Stimulated activated CD4-positive, alpha-beta T cell treated with anti-CD3 and anti-CD28 coated beads, Interleukin-4, amount 100 ng/mL, for 24 hours (primary cell): ENCODE data around the gene NENF.
"Not testable (repeated sequence)": the region's sequence is repeated elsewhere in the genome, so short reads cannot be mapped to it uniquely, and the experiment has no call there.

Experiments used
- DNase-seq: peaks from one replicate; pipeline ENCODE4 v3.0.0-alpha.2; 2020

NENF gene

GRCh38 chr1:212461916-212462660 is 29.4 kb downstream of the NENF start:
- no peak for DNase-seq

GRCh38 chr1:212463565-212464285 is 31.0 kb downstream of the NENF start:
- no peak for DNase-seq

GRCh38 chr1:212465311-212465710 is 32.6 kb downstream of the NENF start:
- no peak for DNase-seq

GRCh38 chr1:212466437-212466836 is 33.7 kb downstream of the NENF start:
- no peak for DNase-seq

GRCh38 chr1:212466898-212467650 is 34.4 kb downstream of the NENF start:
- no peak for DNase-seq

- no peak for DNase-seq
These were observed 35.2 kb downstream of the NENF start for GRCh38 chr1:212467843-212468482.

- DNase-seq, result no peak
These were observed 37.3 kb downstream of the NENF start for GRCh38 chr1:212470059-212470458.

GRCh38 chr1:212471286-212471685 is 38.6 kb downstream of the NENF start:
- DNase-seq, result no peak

- no peak for DNase-seq
These were observed 39.4 kb downstream of the NENF start for GRCh38 chr1:212471891-212472675.

GRCh38 chr1:212473729-212474128 is 41.0 kb downstream of the NENF start:
- DNase-seq, result no peak

GRCh38 chr1:212475151-212475550 is 42.4 kb downstream of the NENF start:
- no peak for DNase-seq

GRCh38 chr1:212475831-212476230 is 43.1 kb downstream of the NENF start:
- DNase-seq, result not testable (repeated sequence)

- peak; percentile 83 for DNase-seq
These were observed 44.4 kb downstream of the NENF start for GRCh38 chr1:212477014-212477679.

GRCh38 chr1:212477680-212478466 is 45.2 kb downstream of the NENF start:
- no peak for DNase-seq

- no peak for DNase-seq
These were observed 45.8 kb downstream of the NENF start for GRCh38 chr1:212478467-212479025.

GRCh38 chr1:212479188-212479587 is 46.5 kb downstream of the NENF start:
- no peak for DNase-seq

GRCh38 chr1:212480711-212481437 is 48.2 kb downstream of the NENF start:
- not testable (repeated sequence) for DNase-seq

GRCh38 chr1:212481438-212481767 is 48.7 kb downstream of the NENF start:
- DNase-seq, result no peak

- DNase-seq, result no peak
These were observed 49.4 kb downstream of the NENF start for GRCh38 chr1:212482006-212482636.
